NB4 (cell line): ENCODE measurements around the gene PKNOX2.

Source experiments
- DNase-seq: peaks from one replicate; pipeline ENCODE4 v3.0.0; 2010; ENCODE audit warnings: low read depth
- H3K4me3 ChIP-seq: one replicate; pipeline ENCODE4 v1.5.1; 2011; ENCODE audit warnings: mild to moderate bottlenecking, low read depth, low read length, moderate library complexity
- CTCF ChIP-seq: IDR thresholded peaks from one replicate; pipeline ENCODE4 v1.5.1; 2012; ENCODE audit warnings: low read depth, low read length
- MAX ChIP-seq: IDR thresholded peaks from 2 replicates; pipeline ENCODE4 v1.6.1; 2011; ENCODE audit warnings: low read depth, low read length
- MYC ChIP-seq: IDR thresholded peaks from 2 replicates; pipeline ENCODE4 v1.6.1; 2011; ENCODE audit warnings: low read depth, low read length
- POLR2A ChIP-seq: IDR thresholded peaks from 2 replicates; pipeline ENCODE4 v1.6.1; 2011; ENCODE audit warnings: mild to moderate bottlenecking; ENCODE audit not compliant: insufficient read length; ENCODE audit errors: extremely low read depth

The PKNOX2 gene

GRCh38 chr11:125343718-125344131, 179.2 kb downstream of the PKNOX2 start:
- no peak for DNase-seq
- H3K4me3 ChIP-seq: no peak overlapping the region
- TF ChIP-seq CTCF (no peak), MAX (no peak), MYC (no peak), POLR2A (no peak)

GRCh38 chr11:125344846-125345420, 180.4 kb downstream of the PKNOX2 start:
- no peak for DNase-seq
- no peak overlapping the region for H3K4me3 ChIP-seq
- TF ChIP-seq MAX (no peak), POLR2A (no peak), MYC (no peak), CTCF (no peak)

GRCh38 chr11:125345421-125346178, 181.0 kb downstream of the PKNOX2 start:
- peak; percentile 64 for DNase-seq
- TF ChIP-seq POLR2A: no peak
- no peak for TF ChIP-seq MYC
- TF ChIP-seq MAX: no peak
- peak; percentile 90 for TF ChIP-seq CTCF
- no peak overlapping the region for H3K4me3 ChIP-seq

GRCh38 chr11:125346179-125346530, 181.6 kb downstream of the PKNOX2 start:
- no peak for DNase-seq
- no peak overlapping the region for H3K4me3 ChIP-seq
- no peak for TF ChIP-seq MYC
- no peak for TF ChIP-seq CTCF
- no peak for TF ChIP-seq MAX
- TF ChIP-seq POLR2A: no peak

- DNase-seq: no peak
- H3K4me3 ChIP-seq: no peak overlapping the region
- no peak for TF ChIP-seq POLR2A
- no peak for TF ChIP-seq MAX
These were observed 182.2 kb downstream of the PKNOX2 start for GRCh38 chr11:125346565-125347260.

GRCh38 chr11:125347261-125347585, 182.7 kb downstream of the PKNOX2 start:
- no peak for DNase-seq
- TF ChIP-seq MAX (no peak), POLR2A (no peak), CTCF (no peak), MYC (no peak)

More at GRCh38 chr11:125347261-125347585, 182.7 kb downstream of the PKNOX2 start:
- no peak overlapping the region for H3K4me3 ChIP-seq
